HFF-Myc (cell line): ENCODE data around the gene PDLIM5.

Experiments used
- DNase-seq: peaks from one replicate; pipeline ENCODE4 v3.0.0-alpha.2; 2011; ENCODE audit warnings: low read depth; ENCODE audit errors: extremely low read depth
- H3K4me3 ChIP-seq: replicated peaks from 2 replicates; pipeline ENCODE4 v1.5.1; 2011; ENCODE audit warnings: low read depth, mild to moderate bottlenecking, control low read depth, low read length
- CTCF ChIP-seq: IDR thresholded peaks from 2 replicates; pipeline ENCODE4 v1.5.1; 2012; ENCODE audit warnings: mild to moderate bottlenecking, low read depth, low read length, control low read depth; ENCODE audit errors: missing control alignments

The PDLIM5 gene

GRCh38 chr4:94581766-94582165 lies 130.0 kb downstream of the PDLIM5 start:
- DNase-seq = no peak
- no peak overlapping the region for H3K4me3 ChIP-seq
- no peak for TF ChIP-seq CTCF

GRCh38 chr4:94582517-94582916 lies 130.8 kb downstream of the PDLIM5 start:
- H3K4me3 ChIP-seq = no peak overlapping the region
- TF ChIP-seq CTCF = no peak
- DNase-seq = no peak

- DNase-seq = no peak
Measured at GRCh38 chr4:94583914-94584641, 132.3 kb downstream of the PDLIM5 start.

GRCh38 chr4:94588896-94589693 lies 137.4 kb downstream of the PDLIM5 start:
- no peak overlapping the region for H3K4me3 ChIP-seq
- TF ChIP-seq CTCF = no peak
- DNase-seq = no peak

More at GRCh38 chr4:94583914-94584641, 132.3 kb downstream of the PDLIM5 start:
- no peak for TF ChIP-seq CTCF
- H3K4me3 ChIP-seq = no peak overlapping the region

- TF ChIP-seq CTCF = no peak
- no peak overlapping the region for H3K4me3 ChIP-seq
- DNase-seq = no peak
Measured at GRCh38 chr4:94590493-94590892, 138.8 kb downstream of the PDLIM5 start.

DNA sequence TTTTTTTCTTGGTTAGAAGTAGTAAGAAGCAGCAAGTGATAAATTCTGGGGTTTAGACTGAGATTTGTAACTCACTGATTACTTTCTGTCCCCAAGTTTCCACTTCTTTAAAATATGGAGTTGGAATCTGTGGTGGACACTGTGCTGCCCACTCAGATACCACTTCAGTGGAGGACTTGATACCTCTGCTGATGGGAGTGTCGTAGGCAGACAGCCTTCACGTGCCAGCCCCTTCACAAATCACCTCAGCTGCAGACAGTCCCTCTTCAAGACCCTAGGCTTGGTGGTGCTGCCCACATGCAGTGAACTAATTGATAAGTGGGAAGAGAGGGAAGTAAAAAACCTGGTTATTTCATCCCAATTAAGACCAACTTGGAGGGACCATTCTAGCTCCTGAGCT lies 139.5 kb downstream of the PDLIM5 start:
- TF ChIP-seq CTCF = no peak

DNA sequence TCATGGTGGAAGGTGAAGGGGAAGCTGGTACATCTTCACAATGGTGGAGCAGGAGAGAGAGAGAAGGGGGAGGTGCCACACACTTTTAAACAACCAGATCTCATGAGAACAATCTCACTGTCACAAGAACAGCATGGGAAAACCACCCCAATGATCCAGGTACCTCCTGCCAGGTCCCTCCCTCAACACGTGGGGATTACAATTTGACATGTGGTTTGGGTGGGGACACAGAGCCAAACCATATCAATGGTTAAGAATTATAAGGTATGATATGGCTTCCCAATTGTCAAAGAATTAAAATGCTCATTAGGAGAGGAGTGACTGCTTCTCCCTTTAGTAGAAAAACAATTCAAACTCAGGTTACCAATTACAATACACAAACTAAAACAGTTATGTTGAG lies 143.3 kb downstream of the PDLIM5 start:
- H3K4me3 ChIP-seq = no peak overlapping the region
- DNase-seq = no peak
- no peak for TF ChIP-seq CTCF

More for the DNA sequence above, 139.5 kb downstream of the PDLIM5 start:
- DNase-seq = no peak
- no peak overlapping the region for H3K4me3 ChIP-seq
